ENCODE measurements around the gene MYO1F.
"Not testable (repeated sequence)": the region's sequence is repeated elsewhere in the genome, so short reads cannot be mapped to it uniquely, and the experiment has no call there.

MYO1F gene

GRCh38 chr19:8600064-8600463 lies 22.8 kb upstream of the MYO1F start:
- DNase-seq (ENCODE audit: low read depth), result no peak

- no peak for DNase-seq (ENCODE audit: low read depth)
Observed at GRCh38 chr19:8596168-8596567, 18.9 kb upstream of the MYO1F start.

GRCh38 chr19:8595651-8596050 lies 18.4 kb upstream of the MYO1F start:
- no peak for DNase-seq (ENCODE audit: low read depth)

GRCh38 chr19:8593931-8594330 lies 16.7 kb upstream of the MYO1F start:
- DNase-seq (ENCODE audit: low read depth), result no peak

DNA sequence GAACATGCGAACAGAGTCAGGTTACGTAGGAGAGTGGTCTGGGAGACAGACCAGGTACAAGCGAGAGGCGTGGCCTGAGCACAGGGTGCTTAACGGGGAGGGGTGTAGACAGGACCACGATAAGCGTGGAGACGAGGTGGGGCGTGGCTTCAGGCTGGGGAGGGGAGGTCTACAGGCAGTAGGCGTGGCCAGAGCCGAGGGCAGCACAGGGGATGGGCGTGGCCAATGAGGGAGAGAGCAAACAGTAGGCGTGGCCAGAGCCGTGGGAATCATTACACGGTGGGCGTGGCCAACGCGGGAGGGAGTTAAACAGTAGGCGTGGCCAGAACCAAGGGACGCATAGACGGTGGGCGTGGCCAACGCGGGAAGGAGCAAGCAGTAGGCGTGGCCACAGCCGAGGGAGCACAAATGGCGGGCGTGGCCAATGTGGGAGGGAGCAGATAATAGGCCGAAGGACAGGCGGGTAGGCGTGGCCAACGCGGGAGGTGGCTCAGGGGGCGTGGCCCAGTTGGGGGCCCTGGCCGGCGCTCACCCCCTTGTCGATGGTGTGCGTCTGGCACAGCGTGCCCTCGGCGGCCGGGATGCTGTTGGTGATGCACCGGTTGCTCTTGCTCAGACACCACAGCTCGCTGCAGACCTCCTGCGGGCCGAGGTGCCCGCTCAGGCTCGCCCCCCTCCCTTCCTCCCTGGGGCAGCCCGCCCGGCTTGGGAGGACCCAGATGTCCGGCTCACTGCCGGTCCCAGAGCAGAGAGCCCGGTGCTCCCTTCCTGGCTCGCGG lies 15.2 kb upstream of the MYO1F start:
- DNase-seq (ENCODE audit: low read depth), result peak; percentile 87

DNA sequence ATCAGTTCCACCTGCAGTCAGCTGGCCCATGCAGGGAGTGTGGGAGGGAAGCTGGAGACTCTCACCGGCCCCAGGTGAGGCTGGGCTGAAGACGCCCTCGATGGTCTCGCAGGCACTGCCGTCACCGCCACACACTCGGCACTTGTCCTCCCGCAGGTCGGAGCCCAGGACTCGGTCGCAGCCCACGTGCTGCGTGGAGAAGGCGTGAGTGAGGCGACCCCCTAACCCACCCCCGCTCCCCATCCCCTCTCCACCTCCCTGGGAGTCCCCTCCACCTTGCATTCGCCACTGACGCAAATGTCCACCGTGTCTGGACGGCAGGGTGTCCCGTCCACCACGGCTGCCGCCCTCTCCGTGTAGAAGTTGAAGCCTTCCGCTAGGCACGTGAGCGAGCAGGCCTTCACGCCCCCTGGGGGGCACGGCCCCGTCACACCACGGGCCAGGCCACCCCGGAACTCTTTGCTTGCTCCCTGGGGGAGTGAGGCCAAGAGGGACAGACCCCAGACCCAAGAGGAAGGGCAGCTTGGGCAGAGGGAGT lies 12.0 kb upstream of the MYO1F start:
- DNase-seq (ENCODE audit: low read depth), result no peak

GRCh38 chr19:8585894-8586750 lies 8.9 kb upstream of the MYO1F start:
- no peak for DNase-seq (ENCODE audit: low read depth)

DNA sequence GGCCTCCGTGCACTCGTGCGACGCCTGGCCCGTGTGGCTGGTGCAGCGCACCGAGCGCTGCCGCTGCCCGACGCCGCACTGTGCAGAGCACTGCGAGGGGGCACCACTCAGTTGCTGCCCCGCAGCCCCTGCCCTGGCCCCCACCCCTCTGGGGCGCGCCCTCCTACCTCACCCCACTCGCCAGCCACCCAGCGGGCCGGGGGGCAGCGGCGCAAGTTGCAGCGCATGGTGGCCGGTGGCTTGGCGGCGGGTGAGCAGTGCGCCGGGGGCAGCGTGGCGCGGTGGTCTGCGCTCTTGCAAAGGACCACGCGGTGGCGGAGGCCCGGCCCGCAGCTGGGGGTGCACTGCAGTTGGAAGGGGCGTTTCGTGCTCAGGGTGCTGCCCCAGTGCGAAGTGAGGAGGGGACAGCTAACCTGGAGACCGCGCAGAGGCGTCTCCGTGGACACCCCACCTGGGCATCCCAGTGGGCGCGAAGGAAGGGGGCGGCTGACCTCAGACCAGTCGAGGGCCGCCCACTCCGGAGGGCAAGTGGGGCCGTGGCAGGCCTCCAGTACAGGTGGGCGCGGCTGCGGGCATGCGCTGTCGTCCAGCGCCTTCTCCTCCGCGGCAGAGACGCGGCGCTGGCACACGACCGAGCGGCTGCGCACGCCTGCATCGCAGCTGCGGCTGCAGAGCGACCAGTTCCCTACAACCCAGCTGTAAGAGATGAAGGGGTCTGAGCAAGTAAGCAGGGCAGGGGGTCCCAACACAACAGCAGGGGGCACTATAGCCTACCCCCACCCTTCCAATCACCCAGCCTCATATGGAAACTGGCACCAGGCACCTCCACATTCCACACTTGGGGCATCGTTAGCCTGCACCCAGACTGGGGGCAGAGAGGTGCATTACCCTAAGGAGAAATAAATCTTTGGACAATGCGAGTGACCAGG lies 8.0 kb upstream of the MYO1F start:
- no peak for DNase-seq (ENCODE audit: low read depth)

- peak; percentile 79 for DNase-seq (ENCODE audit: low read depth)
Observed at GRCh38 chr19:8580710-8581281, 3.6 kb upstream of the MYO1F start.

GRCh38 chr19:8578642-8579265 lies 1.5 kb upstream of the MYO1F start:
- peak; percentile 71 for DNase-seq (ENCODE audit: low read depth)

GRCh38 chr19:8577741-8578140 lies 499 bp upstream of the MYO1F start:
- DNase-seq (ENCODE audit: low read depth), result no peak

- no peak for DNase-seq (ENCODE audit: low read depth)
Observed at GRCh38 chr19:8576273-8576993, 809 bp downstream of the MYO1F start.

- DNase-seq (ENCODE audit: low read depth), result no peak
Observed at GRCh38 chr19:8575467-8575997, 1.7 kb downstream of the MYO1F start.

DNA sequence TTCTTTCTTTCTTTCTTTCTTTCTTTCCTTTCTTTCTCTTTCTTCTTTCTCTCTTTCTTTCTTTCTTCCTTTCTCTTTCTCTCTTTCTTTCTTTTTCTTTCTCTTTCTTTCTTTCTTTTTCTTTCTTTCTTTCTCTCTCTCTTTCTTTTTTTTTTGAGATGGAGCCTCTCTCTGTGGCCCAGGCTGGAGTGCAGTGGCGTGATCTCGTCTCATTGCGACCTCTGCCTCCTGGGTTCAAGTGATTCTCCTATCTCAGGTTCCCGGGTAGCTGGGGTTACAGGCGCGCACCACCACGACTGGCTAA lies 2.7 kb downstream of the MYO1F start:
- DNase-seq (ENCODE audit: low read depth), result not testable (repeated sequence)

GRCh38 chr19:8573316-8573715 lies 3.9 kb downstream of the MYO1F start:
- no peak for DNase-seq (ENCODE audit: low read depth)

DNA sequence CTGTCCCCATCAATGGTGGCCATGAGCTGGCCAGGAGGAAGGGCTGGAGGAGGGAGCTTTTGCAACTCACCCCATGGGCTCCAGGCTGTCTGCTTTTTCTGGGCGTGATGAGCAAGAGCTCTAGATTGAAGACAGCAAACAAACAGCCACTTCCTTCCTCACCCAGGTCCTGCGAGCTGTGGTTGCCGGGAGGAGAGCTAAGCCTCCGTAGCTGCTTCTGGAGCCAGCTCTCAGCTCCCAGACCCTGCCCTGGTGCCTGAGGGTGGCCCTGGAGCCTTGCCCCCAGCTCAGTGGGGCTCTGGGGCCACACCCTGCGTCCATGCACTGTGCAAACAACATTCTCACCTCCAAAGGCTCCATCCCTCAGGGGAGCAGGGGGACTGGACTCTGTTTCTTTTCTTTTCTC lies 6.2 kb downstream of the MYO1F start:
- no peak for DNase-seq (ENCODE audit: low read depth)

DNA sequence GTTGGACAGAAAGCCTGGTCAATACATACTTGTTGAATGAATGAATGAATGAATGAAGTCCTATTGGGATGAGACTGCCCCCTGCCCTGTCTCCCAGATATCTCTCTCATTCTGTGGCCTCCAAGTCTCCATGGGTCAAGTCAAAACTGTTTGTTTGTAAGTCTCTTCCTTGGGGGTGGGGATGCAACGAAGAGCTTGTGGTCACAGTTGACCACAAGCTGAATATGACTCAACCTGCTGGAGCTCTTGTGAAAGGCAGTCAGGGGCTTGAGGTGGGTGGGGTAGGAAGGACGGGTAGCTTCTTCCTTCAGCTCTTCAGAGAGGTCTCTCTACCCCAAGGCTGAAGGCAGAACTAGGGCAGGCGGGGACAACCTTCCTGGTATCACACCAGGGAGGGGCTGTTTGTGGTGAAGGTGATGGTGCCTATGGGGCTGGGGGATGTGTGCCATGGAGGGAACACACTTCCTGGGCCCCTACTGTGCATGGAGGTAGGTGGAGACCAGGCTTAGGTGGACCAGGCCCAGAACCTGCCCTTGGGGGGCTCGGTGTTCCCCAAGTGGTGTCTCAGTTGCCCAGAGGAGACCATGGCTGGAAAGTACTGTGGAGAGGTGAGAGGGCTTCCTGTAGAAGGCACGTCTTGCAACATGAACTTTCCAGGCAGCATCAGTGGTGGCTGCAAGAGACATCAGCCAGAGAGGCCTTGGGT lies 8.0 kb downstream of the MYO1F start:
- no peak for DNase-seq (ENCODE audit: low read depth)

DNA sequence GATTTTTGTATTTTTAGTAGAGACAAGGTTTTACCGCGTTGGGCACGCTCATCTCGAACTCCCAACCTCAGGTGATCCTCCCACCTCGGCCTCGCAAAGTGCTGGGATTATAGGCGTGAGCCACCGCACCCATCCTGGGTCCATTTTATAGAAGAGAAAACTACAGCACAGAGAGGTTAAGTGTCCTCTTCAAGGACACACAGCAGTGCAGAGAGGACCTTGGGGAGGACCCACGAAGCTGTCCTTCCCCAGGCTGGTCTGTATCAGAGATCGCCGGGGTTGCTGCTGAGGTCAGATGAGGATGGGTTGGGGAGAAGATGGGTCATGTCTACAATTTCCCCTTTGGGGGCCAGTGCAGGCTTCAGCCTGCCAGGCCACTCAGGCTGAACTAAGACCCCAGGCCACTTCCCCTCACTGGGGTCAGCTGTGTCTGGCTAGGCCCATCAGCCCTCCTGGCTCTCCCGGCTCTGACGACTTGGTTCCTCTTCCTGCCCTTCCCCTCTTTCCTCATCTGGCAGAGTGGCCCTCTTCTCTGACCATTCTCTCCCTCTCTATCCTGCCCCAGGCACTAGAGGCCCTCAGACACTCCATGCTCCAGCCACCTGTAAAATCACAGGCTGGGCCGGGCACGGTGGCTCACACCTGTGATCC lies 9.6 kb downstream of the MYO1F start:
- DNase-seq (ENCODE audit: low read depth), result no peak

DNA sequence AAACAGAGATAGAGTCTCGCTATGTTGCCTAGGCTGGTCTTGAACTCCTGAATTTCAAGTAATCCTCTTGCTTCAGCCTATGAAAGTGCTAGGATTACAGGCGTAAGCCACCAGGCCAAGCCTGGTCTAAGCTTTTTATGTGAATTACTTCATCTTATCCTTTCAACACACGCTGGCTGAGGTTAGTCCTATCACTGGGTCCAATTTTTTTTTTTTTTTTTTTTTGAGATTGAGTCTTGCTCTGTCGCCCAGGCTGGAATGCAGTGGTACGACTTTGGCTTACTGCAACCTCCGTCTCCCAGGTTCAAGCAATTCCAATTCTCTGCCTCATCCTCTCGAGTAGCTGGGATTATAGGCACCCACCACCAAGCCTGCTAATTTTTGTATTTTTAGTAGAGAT lies 10.4 kb downstream of the MYO1F start:
- DNase-seq (ENCODE audit: low read depth), result no peak

Data from stimulated activated CD8-positive, alpha-beta memory T cell treated with anti-CD3 and anti-CD28 coated beads, Interleukin-15, amount 100 ng/mL, for 24 hours (primary cell).